Prostate gland (tissue), 2 donors: ENCODE measurements around the gene CIB1. TPM values are rescaled to one million over a fixed set of nuclear protein-coding genes. Genes with fewer than 3 reads are reported as not detected.
A peak's percentile ranks its signal among the peaks of the same experiment; 100 is the strongest.

Experiments used
- DNase-seq: peaks from one replicate; pipeline ENCODE4 v3.0.0-alpha.2; 2019; ENCODE audit warnings: low spot score
- H3K27ac ChIP-seq, 2 donors: fragments of 200-600 bp; sonication (generic); 2 replicates each; pipeline ENCODE4 v1.5.1; 2017 to 2019
- H3K27me3 ChIP-seq: fragments of 200-600 bp; sonication (generic); replicated peaks from 2 replicates; pipeline ENCODE4 v1.5.1; 2019; ENCODE audit not compliant: insufficient read depth
- H3K36me3 ChIP-seq, 2 donors: fragments of 200-600 bp; sonication (generic); 1 replicate in 1 of 2; 2 replicates in 1 of 2; pipeline versions ENCODE4 v1.5.1 to v1.8.1; 2017 to 2019
- H3K4me1 ChIP-seq: fragments of 200-600 bp; sonication (generic); replicated peaks from 2 replicates; pipeline ENCODE4 v1.5.1; 2019
- H3K4me3 ChIP-seq, 2 donors: fragments of 200-600 bp; sonication (generic); 2 replicates each; pipeline ENCODE4 v1.5.1; 2017 to 2019
- H3K9me3 ChIP-seq: fragments of 200-600 bp; sonication (generic); 2 replicates; pipeline ENCODE4 v1.5.1; 2017
- CTCF ChIP-seq, 4 experiments: fragments of 200-600 bp in 2 of 4; fragments of 450-650 bp in 2 of 4; sonication (generic) in 2 of 4; IDR thresholded peaks; 1 replicate in 3 of 4; 2 replicates in 1 of 4; pipeline ENCODE4 v1.5.1; 2016 to 2019; ENCODE audit warnings: antibody characterized with exemption in 4 of 4, mild to moderate bottlenecking in 2 of 4, moderate library complexity in 2 of 4
- POLR2A ChIP-seq: fragments of 450-650 bp; IDR thresholded peaks from one replicate; pipeline ENCODE4 v1.6.1; 2016; ENCODE audit warnings: antibody characterized with exemption, mild to moderate bottlenecking
- POLR2AphosphoS5 ChIP-seq: sonication (generic); formaldehyde crosslinking; IDR thresholded peaks from one replicate; pipeline ENCODE4 v1.6.1; 2017; ENCODE audit warnings: antibody characterized with exemption
- WGBS: methylation state at CpG from one replicate; pipeline ENCODE4 v1.1.5; 2018; 5-methylcytosine and 5-hydroxymethylcytosine counted together
- intact Hi-C: fragments of 100-400 bp; cut with DNase I; formaldehyde crosslinking; loops from one replicate; pipeline ENCODE4 v1.14.2; 2022
- total RNA-seq, 2 donors: library from RNA; depleted of rRNA; stranded (reverse); fragments of >200 nt; gene quantifications; one replicate each; pipeline ENCODE4 v1.1.0, GENCODE V29; 2016

Gene CIB1
- total RNA-seq, 2 donors from 2014 or later, result 48.3 to 104 TPM

GRCh38 chr15:90232196-90232595 is 1.5 kb downstream of the CIB1 start:
- Histone ChIP-seq H3K9me3 (no peaks in the 10 kb centered on the region), H3K27ac (peak overlapping the region; percentile 90 to 95), H3K27me3 (no peaks in the 10 kb centered on the region), H3K4me1 (peaks cover 17% of the 10 kb centered on the region), H3K4me3 (peak overlapping the region in 1 of 2 donors; percentile 69), H3K36me3 (peaks cover 7 to 10% of the 10 kb centered on the region in 2 donors)
- TF ChIP-seq POLR2AphosphoS5 (no peak), CTCF (IDR thresholded peaks at IDR 0.05) (no peak), POLR2A (no peak)
- 83% methylated on average over 13 of the region's 13 CpGs for WGBS
- intact Hi-C loops, result no loop called here
- no peak for DNase-seq

- intact Hi-C loops, result no loop called here
- peaks cover 17% of the 10 kb centered on the region for H3K4me1 ChIP-seq
- H3K4me3 ChIP-seq, result peak overlapping the region in 1 of 2 donors; percentile 69
- H3K9me3 ChIP-seq, result no peaks in the 10 kb centered on the region
- H3K27ac ChIP-seq, result peak overlapping the region; percentile 90 to 95
- no peaks in the 10 kb centered on the region for H3K27me3 ChIP-seq
- H3K36me3 ChIP-seq, result peaks cover 7 to 10% of the 10 kb centered on the region in 2 donors
- DNase-seq, result peak; percentile 71
- WGBS, result 48% methylated on average over 27 of the region's 27 CpGs
- peak; percentile 72 for TF ChIP-seq POLR2AphosphoS5
- TF ChIP-seq CTCF (IDR thresholded peaks at IDR 0.05), result no peak
- TF ChIP-seq POLR2A, result peak; percentile 3
These were observed 2.4 kb downstream of the CIB1 start for GRCh38 chr15:90231028-90232017.

- Histone ChIP-seq H3K27me3 (no peaks in the 10 kb centered on the region), H3K36me3 (peaks cover 7 to 13% of the 10 kb centered on the region in 2 donors), H3K4me1 (peaks cover 17% of the 10 kb centered on the region), H3K27ac (peak overlapping the region; percentile 90 to 95), H3K9me3 (no peaks in the 10 kb centered on the region), H3K4me3 (no peak overlapping the region)
- intact Hi-C loops, result no loop called here
- TF ChIP-seq POLR2AphosphoS5 (no peak), POLR2A (no peak), CTCF (IDR thresholded peaks at IDR 0.05) (no peak)
- no peak for DNase-seq
- 83% methylated on average over 8 of the region's 8 CpGs for WGBS
These were observed 3.1 kb downstream of the CIB1 start for GRCh38 chr15:90230610-90231009.

GRCh38 chr15:90230071-90230494 is 3.7 kb downstream of the CIB1 start:
- peaks cover 17% of the 10 kb centered on the region for H3K4me1 ChIP-seq
- H3K9me3 ChIP-seq, result no peaks in the 10 kb centered on the region
- WGBS, result 39% methylated on average over 12 of the region's 12 CpGs
- no peaks in the 10 kb centered on the region for H3K27me3 ChIP-seq
- intact Hi-C loops, result no loop called here
- H3K27ac ChIP-seq, result peak overlapping the region; percentile 90 to 95
- H3K36me3 ChIP-seq, result peaks cover 11 to 17% of the 10 kb centered on the region in 2 donors
- TF ChIP-seq POLR2A (no peak), CTCF (IDR thresholded peaks at IDR 0.05) (no peak), POLR2AphosphoS5 (no peak)
- H3K4me3 ChIP-seq, result no peak overlapping the region
- DNase-seq, result peak; percentile 43
